ENCODE measurements around the gene WDCP.
"Not testable (repeated sequence)": the region's sequence is repeated elsewhere in the genome, so short reads cannot be mapped to it uniquely, and the experiment has no call there.

WDCP gene

DNA sequence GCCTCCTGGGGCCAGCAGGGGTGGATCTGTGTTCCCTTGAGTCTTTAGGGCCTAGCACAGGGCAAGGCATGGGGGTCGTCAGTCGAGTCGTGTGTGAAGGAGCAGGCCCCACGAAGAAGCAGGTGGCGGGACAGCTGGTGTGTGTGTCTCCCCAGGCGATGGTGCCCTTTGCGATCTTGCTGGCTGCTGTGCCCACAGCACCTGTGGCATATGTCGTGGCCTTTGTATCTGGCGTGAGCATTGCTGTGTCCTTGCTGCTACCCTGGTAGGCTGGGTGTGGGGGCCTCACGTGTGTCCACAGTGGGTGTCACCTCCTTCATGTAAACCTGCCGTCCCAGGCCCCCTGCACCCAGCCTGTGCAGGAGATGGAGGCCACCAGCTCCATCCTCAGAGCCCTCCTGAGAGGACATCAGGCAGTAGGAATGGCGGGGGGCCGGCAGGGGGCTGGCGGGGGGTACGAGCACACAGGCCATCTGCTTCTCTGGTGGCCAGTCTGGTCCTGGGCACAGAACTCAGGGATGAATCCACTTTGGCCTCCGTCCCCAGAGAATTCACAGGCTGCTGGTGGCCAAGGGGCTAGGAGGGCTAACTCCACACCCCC, 24.1 kb downstream of the WDCP start:
- no peak for DNase-seq (ENCODE audit: low spot score)
- FAIRE-seq: no peak

DNA sequence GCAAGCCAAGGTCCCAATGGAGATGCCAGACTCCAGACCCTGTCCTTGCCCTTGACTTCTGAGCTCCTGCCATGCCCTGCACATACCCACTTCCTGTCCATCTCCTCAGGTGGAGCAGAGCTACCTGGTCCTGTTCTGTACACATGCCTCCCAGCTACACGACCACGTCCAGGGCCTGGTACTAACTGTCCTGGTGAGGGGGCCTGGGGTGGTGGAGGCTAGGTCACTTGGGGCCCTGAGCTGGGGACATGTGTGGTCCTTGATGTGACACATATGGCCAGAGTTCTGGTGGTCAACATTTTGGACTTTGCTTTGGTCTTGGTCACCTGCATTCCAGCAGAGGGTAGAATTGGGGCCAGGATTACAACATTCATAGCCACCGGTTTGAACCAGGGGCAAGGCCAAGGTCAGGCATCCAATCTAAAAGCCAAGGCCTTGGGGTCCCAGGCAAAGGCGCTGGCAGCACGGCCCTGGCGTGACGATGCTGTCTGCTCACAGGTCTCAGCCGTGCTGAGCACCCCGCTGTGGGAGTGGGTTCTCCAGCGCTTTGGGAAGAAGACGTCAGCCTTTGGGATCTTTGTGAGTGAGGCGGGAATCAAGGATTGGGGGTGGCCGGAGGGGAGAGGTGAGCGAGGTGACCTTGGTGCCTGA, 24.7 kb downstream of the WDCP start:
- DNase-seq (ENCODE audit: low spot score): no peak
- peak; percentile 30 for FAIRE-seq

DNA sequence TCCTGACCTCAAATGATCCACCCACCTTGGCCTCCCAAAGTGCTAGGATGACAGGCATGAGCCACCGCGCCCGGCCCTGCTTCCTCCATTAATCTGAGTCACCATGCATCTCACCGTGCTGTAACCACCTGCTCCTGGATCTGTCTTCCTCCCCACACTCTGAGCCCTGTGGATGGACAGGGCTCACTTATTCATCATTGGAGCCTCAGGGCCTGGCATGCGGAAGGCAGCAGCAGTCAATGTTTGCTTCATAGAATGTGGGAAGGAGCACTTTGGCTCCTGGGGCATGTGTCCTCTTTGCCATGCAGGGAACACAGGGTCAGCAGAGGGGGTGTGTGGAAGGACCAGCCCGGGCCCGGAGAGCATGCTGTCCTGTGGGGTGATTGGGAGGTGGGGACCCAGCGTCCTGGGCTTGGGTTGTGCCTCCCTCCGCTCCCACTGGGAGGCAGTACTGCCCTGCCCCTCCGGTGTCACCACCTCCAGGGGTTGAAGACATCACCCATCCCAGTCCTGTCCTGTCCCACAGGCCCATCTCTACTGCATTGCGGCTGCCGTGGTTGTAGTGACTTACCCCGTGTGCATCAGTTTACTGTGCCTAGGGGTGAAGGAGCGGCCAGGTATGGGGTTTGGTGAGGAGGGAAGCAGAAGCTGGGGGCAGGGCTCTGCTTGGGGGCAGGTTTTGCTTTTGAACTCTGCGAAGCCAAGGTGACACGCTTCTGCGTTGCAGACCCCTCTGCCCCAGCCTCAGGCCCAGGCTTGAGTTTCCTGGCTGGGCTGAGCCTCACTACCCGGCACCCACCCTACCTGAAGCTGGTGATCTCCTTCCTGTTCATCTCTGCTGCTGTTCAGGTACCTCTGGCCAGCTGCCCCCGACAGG, 25.8 kb downstream of the WDCP start:
- peak; percentile 73 for FAIRE-seq
- no peak for DNase-seq (ENCODE audit: low spot score)

DNA sequence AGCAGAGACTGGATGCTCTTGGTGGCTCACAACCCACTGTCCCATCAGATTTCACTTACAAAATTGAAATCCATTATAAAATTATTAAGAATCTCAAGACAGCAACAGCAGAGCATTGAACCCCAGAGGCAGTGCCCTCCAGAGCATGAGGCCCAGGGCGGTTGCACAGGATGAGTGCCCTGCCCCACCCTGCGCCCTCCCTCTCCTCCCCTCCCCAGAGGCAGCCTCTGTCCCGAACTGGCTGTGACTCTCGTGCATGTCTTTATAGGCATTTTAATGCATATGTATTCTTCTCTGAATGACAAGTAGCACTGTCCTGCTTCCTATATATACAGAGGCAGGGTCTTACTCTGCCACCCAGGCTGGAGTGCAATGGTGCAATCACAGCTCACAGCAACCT, 26.9 kb downstream of the WDCP start:
- no peak for FAIRE-seq
- DNase-seq (ENCODE audit: low spot score): no peak

DNA sequence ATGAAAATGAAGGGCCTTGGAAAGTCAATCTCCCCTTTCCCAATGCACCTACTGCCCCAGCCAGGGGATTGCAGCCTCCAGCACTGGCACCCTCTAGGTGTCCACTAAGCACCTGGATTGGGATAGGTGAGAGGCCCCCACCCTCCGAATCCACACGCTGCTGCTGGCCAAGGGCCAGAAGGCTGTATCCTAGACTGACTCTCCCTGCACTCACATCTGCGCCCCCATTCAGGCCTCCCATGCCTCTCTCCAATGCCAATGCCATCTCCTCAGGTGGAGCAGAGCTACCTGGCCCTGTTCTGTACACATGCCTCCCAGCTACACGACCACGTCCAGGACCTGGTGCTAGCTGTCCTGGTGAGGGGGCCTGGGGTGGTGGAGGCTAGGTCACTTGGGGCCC, 27.5 kb downstream of the WDCP start:
- DNase-seq (ENCODE audit: low spot score) (no peak), FAIRE-seq (no peak)

DNA sequence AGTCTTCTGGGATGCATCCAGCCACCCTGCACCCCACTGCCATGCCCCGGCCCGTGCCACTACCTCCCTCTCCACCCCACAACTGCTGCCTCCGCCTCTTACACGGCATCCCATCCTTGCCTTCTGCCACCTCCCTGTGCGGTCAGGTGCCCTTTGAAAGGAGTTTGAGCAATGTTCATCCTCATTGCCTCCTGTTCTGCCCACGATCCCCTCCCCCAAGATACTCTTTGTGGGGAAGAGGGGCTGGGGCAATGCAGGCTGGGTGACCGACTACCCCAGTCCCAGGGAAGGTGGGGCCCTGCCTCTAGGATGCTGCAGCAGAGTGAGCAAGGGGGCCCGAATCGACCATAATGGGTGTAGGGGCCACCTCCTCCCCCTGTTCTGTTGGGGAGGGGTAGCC, 28.9 kb downstream of the WDCP start:
- DNase-seq (ENCODE audit: low spot score): no peak
- FAIRE-seq: no peak

DNA sequence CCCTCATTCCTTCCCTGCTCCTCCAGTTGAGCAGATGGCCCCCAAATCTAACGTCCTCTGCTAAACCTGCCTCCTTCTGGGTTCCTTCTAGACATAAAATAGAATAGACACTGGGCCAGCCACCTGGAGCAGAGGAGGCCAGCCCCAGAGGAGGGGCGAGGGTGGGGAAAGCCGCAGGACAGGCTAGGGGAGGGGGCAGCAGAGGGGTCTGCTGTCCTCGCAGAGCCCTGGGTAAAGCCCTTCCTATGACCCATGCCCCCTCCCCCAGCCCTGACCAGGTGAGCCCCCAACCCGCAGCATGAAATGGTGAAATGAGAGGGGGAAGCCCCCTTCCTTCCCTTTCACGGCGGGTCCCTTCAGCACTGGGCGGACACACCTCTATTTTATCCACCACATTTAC, 29.5 kb downstream of the WDCP start:
- no peak for DNase-seq (ENCODE audit: low spot score)
- FAIRE-seq: no peak

DNA sequence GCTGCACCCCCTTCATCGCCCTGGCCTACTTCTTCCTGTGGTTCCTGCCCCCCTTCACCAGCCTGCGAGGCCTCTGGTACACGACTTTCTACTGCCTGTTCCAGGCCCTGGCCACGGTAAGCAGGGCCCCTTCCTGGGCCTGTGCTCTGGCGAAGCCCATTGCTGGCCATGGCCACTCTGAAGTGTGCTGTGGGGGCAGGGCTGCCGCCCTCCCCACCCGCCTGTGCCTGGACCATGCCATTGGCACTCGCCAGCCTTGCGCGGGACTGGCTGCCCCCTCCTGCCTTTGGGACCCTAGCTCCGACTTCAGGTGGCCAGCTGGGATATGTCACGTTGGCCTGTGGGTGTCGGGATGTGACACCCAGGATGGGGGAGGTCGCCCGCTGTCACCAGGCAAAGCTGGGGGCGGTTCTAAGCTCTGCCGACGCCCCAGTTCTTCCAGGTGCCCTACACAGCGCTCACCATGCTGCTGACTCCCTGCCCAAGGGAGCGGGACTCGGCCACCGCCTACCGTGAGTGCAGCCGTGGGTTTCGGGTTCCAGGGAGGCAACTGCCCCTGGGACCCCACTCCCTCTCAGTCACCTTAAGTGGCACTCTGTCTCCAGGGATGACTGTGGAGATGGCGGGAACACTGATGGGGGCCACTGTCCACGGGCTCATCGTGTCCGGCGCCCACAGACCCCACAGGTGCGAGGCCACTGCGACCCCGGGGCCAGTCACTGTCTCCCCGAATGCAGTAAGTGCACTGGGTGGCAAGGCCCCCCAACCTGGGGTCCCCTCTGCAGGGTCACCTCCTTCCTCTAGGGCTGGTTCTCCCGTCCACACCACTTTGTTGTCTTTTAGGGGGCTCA, 30.1 kb downstream of the WDCP start:
- no peak for DNase-seq (ENCODE audit: low spot score)
- no peak for FAIRE-seq

DNA sequence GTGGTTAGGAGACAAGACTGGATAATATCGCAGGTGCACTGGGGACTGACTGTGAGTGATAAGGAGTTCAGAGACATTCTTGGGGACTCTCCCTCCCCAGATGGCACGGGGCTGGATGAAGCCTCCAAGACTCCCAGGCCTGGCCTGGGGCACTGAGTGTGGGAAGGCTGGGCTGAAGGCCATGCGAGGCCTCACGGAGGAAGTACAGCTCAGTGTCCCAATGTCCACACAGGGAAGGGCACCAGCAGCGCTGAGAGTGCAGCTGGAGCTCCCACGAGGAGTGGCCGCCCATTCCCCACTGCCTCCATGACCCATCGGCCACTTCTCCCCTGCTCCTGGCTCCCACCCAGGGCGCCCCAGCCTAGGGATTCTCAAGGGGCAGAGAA, 30.8 kb downstream of the WDCP start:
- DNase-seq (ENCODE audit: low spot score) (no peak), FAIRE-seq (no peak)

DNA sequence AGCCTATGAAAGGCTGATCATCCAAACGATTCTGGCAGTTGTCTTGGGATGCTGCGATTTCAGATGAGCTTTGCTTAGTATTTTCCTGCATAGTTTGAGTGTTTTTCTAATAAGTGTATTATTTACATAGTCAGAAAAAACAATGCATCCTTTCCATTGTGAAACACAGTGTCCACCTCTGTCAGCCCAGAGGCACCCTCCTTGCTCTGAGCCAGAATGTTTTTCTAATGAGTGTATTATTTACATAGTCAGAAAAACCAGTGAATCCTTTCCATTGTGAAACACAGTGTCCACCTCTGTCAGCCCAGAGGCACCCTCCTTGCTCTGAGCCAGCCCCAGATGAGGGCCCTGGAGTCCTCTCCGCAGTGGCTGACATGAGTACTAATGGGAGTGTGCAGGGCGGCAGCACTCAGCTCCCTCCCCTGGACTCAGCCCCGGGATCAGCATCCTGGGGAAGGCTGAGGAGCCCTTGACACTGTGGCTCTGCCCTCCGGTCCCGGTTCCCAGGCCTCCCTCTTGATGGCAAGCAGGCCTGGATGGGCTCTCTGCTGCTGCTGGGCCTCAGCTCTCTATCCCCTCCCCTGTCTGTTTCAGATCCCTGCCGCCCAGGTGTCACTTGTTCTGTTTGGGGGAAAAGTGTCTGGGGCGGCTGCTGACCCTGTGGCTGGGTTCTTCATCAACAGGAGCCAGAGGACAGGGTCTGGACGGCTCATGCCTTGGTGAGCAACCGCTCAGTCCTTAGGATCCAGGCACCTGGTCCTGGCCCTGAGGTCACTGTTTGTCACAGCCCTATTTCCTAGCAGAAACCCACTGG, 31.4 kb downstream of the WDCP start:
- peak; percentile 68 for DNase-seq (ENCODE audit: low spot score)
- FAIRE-seq: peak; percentile 23

DNA sequence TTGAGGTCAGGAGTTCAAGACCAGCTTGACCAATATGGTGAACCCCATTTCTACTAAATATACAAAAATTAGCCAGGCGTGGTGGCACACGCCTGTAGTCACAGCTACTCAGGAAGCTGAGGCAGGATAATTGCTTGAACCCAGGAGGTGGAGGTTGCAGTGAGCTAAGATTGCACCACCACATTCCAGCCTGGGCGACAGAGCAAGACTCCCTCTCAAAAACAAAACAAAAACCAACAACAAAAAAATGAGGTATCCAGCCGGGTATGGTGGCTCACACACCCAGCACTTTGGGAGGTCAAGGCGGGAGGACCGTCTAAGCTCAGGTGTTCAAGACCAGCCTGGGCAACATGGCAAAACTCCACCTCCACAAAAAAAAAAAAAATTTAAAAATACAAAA, 32.3 kb downstream of the WDCP start:
- not testable (repeated sequence) for DNase-seq (ENCODE audit: low spot score); FAIRE-seq

DNA sequence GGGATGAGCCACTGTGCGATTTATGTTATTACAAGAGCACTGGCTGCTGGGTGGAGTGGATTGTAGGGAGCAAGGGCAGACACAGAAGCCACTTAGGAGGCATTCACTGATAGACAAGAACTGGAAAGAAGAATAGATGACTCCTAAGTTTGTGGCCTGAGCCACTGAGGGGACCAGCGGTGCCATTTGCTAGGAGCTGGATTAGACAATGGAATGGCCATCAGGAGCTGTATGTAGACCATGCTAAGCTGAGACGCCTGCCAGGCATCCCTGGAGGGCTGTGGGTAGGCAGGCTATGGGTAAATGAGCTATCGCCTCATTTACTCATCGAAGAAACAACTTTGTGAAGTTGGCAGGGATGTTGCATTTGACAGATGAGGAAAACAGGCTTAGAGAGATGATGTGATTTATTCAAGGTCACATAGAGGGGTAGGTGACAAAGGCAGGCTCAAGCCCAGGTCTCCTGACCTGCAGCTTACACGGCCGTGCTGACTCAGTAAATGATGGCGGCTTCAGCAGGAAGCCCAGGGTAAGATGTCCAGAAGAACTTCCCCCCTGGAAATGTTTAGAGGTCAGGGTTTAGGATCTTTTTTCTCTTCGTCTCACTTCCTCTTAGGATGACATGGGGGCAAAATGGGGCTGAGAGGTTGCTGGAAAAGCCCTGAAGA, 34.5 kb downstream of the WDCP start:
- no peak for FAIRE-seq
- no peak for DNase-seq (ENCODE audit: low spot score)

DNA sequence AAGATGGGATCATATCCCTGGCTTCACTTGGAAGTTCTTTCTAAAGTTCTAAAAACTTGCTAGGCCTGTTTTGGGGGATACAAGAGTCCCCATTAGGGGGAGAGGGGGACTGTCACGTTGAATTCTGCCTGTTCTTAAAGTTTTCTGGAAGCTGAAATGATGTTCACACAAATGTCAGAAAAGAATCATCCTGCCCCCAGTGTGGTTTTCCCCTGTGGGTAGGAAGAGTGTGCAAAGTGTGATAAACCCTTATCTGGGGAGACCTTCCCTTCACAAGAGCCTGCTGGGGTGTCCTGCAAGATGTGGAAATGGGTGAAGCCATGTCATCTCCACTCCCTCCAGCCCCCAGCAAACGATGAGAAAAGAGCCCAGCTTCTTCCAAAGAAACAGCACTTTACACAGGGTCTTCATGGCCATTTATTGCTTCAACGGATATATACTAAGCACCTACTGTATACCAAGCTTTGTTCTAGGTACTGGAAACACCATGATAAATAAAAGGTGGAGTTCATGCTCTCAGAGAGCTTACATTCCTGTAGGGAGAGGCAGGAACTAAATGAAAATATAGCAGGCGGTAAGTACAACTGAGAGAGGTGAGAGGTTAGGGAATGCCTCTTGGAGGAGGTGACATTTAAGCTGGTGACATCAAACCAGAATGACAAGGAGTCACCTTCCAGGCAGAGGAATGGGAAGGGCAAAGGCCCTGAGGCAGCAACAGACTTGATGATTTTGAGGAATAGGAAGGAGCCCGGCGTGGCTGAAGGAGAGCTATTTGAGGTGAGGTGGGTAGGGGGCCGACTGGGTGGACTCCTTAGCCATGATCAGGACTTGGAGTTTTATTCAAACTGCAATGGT, 35.7 kb downstream of the WDCP start:
- no peak for DNase-seq (ENCODE audit: low spot score)
- FAIRE-seq: no peak

DNA sequence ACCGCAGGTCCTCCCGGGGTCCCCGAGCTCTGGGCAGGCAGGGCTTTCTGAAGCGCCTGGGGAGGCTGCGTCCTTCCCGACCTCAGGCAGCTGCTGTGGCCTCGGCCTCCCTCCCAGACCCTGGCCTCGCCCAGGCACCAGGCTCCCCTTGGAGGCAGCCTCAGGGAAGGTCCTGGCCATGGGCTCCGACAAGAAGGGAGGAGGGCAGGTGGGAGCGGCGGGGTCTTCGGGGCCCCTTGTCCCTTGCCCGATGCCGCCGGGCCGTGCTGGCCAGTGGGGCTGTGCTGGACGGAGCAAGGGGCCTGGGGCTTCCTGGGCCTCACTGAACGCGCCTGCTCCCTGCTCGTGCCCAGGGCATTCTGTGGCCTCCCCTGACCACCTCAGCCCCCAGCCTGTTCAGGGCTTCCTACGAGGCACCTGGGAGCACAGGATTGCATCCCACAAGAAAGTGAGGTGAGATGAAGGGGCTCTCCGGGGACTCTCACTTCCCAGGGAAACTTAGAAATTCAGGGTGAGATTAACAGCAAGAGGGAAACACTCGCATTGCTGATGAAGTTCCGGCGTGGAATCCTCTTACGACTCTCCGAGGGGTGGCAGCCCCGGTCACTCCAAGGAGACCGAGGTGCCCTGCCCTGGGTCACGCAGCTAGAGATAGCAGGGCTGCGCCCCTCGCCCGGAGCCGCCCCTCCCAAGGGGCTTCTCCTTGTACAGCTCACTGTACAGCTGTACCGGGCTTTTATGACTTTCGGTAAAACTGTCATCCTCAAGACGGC, 36.5 kb downstream of the WDCP start:
- FAIRE-seq (no peak), DNase-seq (ENCODE audit: low spot score) (no peak)

DNA sequence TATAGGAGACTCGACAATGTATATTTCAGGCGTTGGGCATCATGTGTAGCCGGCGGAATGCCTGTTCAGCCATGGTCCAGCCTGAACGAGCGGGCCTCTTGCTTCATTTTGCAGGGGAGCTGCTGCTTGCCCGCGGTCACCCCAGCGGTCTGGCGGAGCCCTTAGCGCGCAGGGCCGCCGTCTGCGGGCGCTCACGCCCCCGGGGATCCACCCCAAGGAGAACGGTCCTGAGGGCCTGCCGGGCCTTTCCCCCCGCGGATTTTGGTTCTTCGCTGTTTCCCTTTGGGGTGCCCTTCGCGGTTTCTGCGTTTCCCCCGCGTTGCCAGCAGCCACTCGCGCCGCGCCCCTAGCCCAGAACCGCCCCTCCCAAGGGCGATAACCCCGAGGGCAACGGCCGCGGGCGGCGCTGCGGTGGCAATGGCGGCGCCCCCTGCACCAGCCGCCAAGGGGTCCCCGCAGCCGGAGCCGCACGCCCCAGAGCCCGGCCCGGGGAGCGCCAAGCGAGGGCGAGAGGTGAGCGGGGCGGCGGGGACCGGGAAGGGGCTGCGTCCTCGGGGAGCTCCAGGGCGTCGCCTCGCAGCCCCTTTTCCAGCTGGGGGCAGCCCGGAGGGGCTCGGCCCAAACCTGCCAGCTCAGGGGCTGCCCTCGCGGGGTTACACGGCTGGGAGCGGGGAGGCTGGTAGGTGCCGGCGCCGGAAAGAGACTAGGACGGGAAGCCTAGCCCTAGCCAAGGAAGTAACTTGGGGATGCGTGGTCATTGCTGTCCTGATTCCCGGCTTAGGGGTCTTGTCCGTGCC, 37.3 kb downstream of the WDCP start, which contains the start of gene MFSD2B:
Gene MFSD2B (plus strand): TSS at position 406 of the 797 bp plus-strand sequence. CDS start 12 bp downstream, at position 418.
- no peak for DNase-seq (ENCODE audit: low spot score)
- FAIRE-seq: no peak

DNA sequence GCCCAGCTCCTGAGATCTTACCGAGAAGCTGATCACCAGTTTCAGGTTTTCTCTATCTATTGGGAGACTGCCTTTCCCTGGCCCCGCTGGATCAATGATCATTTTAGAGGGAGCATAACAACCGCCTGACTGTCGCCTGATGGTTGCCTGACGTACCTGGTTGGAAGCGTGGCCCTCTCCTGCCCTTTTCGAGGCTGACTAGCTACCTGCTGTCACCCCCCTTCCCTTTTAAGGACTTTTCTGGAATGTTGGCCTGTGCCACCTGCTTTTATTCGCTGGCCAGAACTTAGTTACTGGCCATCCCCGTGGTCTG, 37.9 kb downstream of the WDCP start:
- DNase-seq (ENCODE audit: low spot score) (no peak), FAIRE-seq (no peak)

DNA sequence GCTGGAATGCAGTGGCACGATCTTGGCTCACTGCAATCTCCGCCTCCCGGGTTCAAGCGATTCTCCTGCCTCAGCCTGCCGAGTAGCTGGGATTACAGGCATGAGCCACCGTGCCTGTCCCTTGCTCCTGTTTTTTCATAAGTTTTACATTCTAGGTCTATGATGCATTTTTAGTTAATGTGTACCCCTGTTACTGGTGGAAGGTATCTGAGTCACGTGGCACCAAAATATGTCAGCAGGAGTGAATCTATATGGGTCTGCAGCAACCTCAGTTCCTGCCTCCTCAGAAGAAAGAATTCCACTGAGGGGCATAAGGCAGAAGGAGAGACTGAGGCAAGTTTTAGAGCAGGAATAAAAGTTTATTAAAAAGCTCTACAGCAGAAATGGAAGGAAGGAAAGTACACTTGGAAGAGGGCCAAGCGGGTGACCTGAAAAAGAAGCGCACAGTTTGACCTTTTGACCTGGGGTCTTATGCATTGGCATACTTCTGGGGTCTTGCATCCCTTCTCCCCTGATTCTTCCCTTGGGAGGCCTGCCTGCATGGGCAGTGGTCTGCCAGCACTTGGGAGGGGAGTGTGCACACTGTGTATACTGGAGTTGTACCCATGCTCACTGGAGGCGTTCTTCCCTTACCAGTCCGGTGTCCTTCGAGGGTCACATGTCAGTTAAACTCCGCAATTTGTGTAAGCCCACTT, 38.4 kb downstream of the WDCP start:
- no peak for FAIRE-seq
- no peak for DNase-seq (ENCODE audit: low spot score)
